ENCODE measurements around the gene UBL4B. TPM values are rescaled to one million over a fixed set of nuclear protein-coding genes. Genes with fewer than 3 reads are reported as not detected.

UBL4B gene
- total and polyA plus RNA-seq, 9 of the 15 experiments (the other 6 are each of a cell fraction or from before 2014, with no cell fraction given): not detected

- TF ChIP-seq CHCHD3 (CRISPR knock-in tag; IDR thresholded peaks at IDR 0.05) (no peak), HINFP (tag; conservative IDR thresholded peaks at IDR 0.05; ENCODE audit: low read depth) (no peak), MCM3 (IDR thresholded peaks at IDR 0.05) (no peak), ZNF695 (CRISPR knock-in tag; IDR thresholded peaks at IDR 0.05) (no peak), REST (IDR thresholded peaks at IDR 0.05; ENCODE audit: borderline replicate concordance) (no peak), REST (CRISPR knock-in tag; IDR thresholded peaks at IDR 0.05; ENCODE audit: low read depth) (no peak), ATF1 (CRISPR knock-in tag; IDR thresholded peaks at IDR 0.05) (no peak), ATF1 (tag; IDR thresholded peaks at IDR 0.05) (no peak), TAF7 (tag; IDR thresholded peaks at IDR 0.05) (no peak), ZNF75A (CRISPR knock-in tag; IDR thresholded peaks at IDR 0.05) (no peak), PML (IDR thresholded peaks at IDR 0.05; ENCODE audit: low read length) (no peak), ZNF24 (IDR thresholded peaks at IDR 0.05) (no peak)
- TF ChIP-seq, protein P1, sequence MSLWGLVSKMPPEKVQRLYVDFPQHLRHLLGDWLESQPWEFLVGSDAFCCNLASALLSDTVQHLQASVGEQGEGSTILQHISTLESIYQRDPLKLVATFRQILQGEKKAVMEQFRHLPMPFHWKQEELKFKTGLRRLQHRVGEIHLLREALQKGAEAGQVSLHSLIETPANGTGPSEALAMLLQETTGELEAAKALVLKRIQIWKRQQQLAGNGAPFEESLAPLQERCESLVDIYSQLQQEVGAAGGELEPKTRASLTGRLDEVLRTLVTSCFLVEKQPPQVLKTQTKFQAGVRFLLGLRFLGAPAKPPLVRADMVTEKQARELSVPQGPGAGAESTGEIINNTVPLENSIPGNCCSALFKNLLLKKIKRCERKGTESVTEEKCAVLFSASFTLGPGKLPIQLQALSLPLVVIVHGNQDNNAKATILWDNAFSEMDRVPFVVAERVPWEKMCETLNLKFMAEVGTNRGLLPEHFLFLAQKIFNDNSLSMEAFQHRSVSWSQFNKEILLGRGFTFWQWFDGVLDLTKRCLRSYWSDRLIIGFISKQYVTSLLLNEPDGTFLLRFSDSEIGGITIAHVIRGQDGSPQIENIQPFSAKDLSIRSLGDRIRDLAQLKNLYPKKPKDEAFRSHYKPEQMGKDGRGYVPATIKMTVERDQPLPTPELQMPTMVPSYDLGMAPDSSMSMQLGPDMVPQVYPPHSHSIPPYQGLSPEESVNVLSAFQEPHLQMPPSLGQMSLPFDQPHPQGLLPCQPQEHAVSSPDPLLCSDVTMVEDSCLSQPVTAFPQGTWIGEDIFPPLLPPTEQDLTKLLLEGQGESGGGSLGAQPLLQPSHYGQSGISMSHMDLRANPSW (CRISPR knock-in tag; IDR thresholded peaks at IDR 0.05): no peak
- TF ChIP-seq, protein P2, sequence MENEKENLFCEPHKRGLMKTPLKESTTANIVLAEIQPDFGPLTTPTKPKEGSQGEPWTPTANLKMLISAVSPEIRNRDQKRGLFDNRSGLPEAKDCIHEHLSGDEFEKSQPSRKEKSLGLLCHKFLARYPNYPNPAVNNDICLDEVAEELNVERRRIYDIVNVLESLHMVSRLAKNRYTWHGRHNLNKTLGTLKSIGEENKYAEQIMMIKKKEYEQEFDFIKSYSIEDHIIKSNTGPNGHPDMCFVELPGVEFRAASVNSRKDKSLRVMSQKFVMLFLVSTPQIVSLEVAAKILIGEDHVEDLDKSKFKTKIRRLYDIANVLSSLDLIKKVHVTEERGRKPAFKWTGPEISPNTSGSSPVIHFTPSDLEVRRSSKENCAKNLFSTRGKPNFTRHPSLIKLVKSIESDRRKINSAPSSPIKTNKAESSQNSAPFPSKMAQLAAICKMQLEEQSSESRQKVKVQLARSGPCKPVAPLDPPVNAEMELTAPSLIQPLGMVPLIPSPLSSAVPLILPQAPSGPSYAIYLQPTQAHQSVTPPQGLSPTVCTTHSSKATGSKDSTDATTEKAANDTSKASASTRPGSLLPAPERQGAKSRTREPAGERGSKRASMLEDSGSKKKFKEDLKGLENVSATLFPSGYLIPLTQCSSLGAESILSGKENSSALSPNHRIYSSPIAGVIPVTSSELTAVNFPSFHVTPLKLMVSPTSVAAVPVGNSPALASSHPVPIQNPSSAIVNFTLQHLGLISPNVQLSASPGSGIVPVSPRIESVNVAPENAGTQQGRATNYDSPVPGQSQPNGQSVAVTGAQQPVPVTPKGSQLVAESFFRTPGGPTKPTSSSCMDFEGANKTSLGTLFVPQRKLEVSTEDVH (IDR thresholded peaks at IDR 0.05; ENCODE audit: low read depth, partially characterized antibody): no peak
Measured at GRCh38 chr1:110089561-110090275, 22.5 kb upstream of the UBL4B start (continued).
